ENCODE results near the gene CA9. TPM values are rescaled to one million over a fixed set of nuclear protein-coding genes. Genes with fewer than 3 reads are reported as not detected.

The CA9 gene
- total RNA-seq, 4 donors from 2014 or later: not detected

DNA sequence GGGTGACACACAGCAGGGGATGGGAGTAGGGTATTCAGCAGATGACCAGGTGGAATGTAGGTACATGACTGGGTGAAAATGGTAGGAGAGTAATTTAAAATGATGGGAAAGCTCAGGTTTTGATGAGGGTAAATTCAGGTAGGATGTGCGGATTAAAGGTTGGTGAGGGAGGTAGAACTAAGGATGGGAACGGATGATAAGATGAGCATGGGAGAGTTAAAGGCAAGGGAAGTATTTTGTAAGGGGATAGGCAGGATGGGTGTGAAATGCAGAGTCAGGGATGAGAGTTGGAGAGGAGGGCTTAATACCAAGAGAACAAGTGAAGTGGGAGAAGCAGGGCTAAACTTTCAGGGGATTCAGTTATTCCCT is 56.7 kb downstream of the CA9 start:
- Histone ChIP-seq H3K36me3 (peaks cover 7 to 8% of the 10 kb centered on the region in 2 donors), H3K4me3 (replicated peaks in 1 of 3) (peak overlapping the region in 1 of 3 donors; percentile 82), H3K4me1 (peaks cover 50 to 55% of the 10 kb centered on the region in 2 donors), H3K27me3 (no peaks in the 10 kb centered on the region), H3K27ac (peak overlapping the region in 2 of 3 donors; percentile 89 to 96), H3K9me3 (no peaks in the 10 kb centered on the region)
- intact Hi-C loops (cut with DNase I): loop anchor here (5.0 kb wide), 1 partner anchor 128 kb away; no protein-coding TSS in a partner anchor
- WGBS, 2 donors: 78 to 81% methylated on average over 2 of the region's 2 CpGs
- DNase-seq: no peak
- no peak for TF ChIP-seq POLR2A (IDR thresholded peaks at IDR 0.05)
- TF ChIP-seq, protein P1, sequence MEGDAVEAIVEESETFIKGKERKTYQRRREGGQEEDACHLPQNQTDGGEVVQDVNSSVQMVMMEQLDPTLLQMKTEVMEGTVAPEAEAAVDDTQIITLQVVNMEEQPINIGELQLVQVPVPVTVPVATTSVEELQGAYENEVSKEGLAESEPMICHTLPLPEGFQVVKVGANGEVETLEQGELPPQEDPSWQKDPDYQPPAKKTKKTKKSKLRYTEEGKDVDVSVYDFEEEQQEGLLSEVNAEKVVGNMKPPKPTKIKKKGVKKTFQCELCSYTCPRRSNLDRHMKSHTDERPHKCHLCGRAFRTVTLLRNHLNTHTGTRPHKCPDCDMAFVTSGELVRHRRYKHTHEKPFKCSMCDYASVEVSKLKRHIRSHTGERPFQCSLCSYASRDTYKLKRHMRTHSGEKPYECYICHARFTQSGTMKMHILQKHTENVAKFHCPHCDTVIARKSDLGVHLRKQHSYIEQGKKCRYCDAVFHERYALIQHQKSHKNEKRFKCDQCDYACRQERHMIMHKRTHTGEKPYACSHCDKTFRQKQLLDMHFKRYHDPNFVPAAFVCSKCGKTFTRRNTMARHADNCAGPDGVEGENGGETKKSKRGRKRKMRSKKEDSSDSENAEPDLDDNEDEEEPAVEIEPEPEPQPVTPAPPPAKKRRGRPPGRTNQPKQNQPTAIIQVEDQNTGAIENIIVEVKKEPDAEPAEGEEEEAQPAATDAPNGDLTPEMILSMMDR (IDR thresholded peaks at IDR 0.05): no peak

Small RNA genes within 50 kb of the gene (microRNA-seq; reads per million reads assigned to microRNA genes)
- not detected for gene MIR6852

Small RNA genes within 50 kb of the gene (small RNA-seq; reads per million reads assigned to genes)
- gene RMRP (not detected), gene RN7SL22P (not detected)

Other genes starting within 250 kb of the CA9 start
- 10 to 100 TPM; 15.2 to 28.2 (median 26.4) TPM for gene RUSC2, start 183.8 kb upstream of the CA9 start, total RNA-seq
- gene TESK1, start 68.7 kb upstream of the CA9 start, total RNA-seq: 10 to 100 TPM; 23.2 to 44.3 (median 37.6) TPM
- 1 to 10 TPM; 1.8 to 5.8 (median 3.1) TPM for gene CD72, start 55.5 kb upstream of the CA9 start, total RNA-seq
- gene SIT1, start 23.0 kb upstream of the CA9 start, total RNA-seq: 1 to 10 TPM in 2 of 4 donors, under 1 TPM in 2; 0.63 to 3.8 (median 0.95) TPM
- gene RMRP, start 15.9 kb upstream of the CA9 start, total RNA-seq: over 10,000 TPM in 1 of 4 donors, 1,000 to 10,000 TPM in 3; 3,539 to 11,174 (median 6,303) TPM
- gene CCDC107, start 15.6 kb upstream of the CA9 start, total RNA-seq: 10 to 100 TPM; 21.0 to 40.9 (median 27.9) TPM
- under 1 TPM in 3 of 4 donors, not detected in 1; 0.27 to 0.45 (median 0.42) TPM for gene ARHGEF39, start 8.7 kb upstream of the CA9 start, total RNA-seq
- gene TPM2, start 16.0 kb downstream of the CA9 start, total RNA-seq: 10 to 100 TPM; 45.4 to 79.6 (median 72.2) TPM
- 100 to 1,000 TPM; 142 to 245 (median 184) TPM for gene TLN1, start 58.3 kb downstream of the CA9 start, total RNA-seq
- 10 to 100 TPM; 44.9 to 73.0 (median 51.3) TPM for gene CREB3, start 58.7 kb downstream of the CA9 start, total RNA-seq
- gene GBA2, start 75.3 kb downstream of the CA9 start, total RNA-seq: 100 to 1,000 TPM in 2 of 4 donors, 10 to 100 TPM in 2; 71.4 to 111 (median 101) TPM
- 10 to 100 TPM; 25.4 to 34.0 (median 30.2) TPM for gene RGP1, start 75.4 kb downstream of the CA9 start, total RNA-seq
- under 1 TPM in 1 of 4 donors, not detected in 3; 0.67 TPM for gene MSMP, start 80.3 kb downstream of the CA9 start, total RNA-seq
- 1 to 10 TPM; 5.1 to 9.3 (median 8.1) TPM for gene NPR2, start 117.7 kb downstream of the CA9 start, total RNA-seq
- gene SPAG8, start 138.3 kb downstream of the CA9 start, total RNA-seq: 1 to 10 TPM; 4.7 to 7.1 (median 5.7) TPM
- gene HINT2, start 141.1 kb downstream of the CA9 start, total RNA-seq: 10 to 100 TPM; 11.4 to 58.2 (median 50.6) TPM
- gene FAM221B, start 154.8 kb downstream of the CA9 start, total RNA-seq: not detected
- gene TMEM8B, start 155.3 kb downstream of the CA9 start, total RNA-seq: 10 to 100 TPM in 3 of 4 donors, 1 to 10 TPM in 1; 8.5 to 17.4 (median 15.8) TPM
- gene OR13J1, start 196.5 kb downstream of the CA9 start, total RNA-seq: not detected
- gene HRCT1, start 232.3 kb downstream of the CA9 start, total RNA-seq: 10 to 100 TPM in 1 of 4 donors, 1 to 10 TPM in 2, under 1 TPM in 1; 0.81 to 11.8 (median 3.3) TPM
- gene SPAAR, start 235.6 kb downstream of the CA9 start, total RNA-seq: 1 to 10 TPM; 2.1 to 8.1 (median 3.6) TPM